GM19023 (cell line): ENCODE data around the gene EEF1A2.

ENCODE experiments used
- ATAC-seq: cut with Tn5 transposase; IDR thresholded peaks from one replicate; pipeline ENCODE4 v1.9.1; 2021; ENCODE audit warnings: mild to moderate bottlenecking, moderate library complexity; ENCODE audit not compliant: unreplicated experiment

EEF1A2 gene

DNA sequence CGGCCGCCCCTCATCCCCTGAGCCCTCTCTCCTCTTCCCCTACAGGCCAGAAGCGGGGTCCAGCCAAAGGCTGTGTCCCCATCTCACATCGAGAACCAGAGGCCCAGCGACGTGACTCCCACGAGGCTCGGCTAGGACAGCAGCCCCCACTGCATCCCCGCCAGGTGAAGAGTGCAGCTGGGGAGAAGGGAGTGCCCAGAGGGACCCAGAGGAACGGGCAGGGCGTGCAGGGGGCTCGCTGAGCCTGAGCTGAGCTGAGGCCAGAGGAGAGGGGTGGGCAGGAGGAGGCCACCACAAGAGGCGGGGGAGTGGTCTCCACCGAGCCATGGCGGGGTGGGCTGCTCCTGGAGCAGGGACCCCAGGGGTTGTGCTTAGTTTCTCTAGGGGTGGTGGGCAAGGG lies 59.0 kb downstream of the EEF1A2 start:
- ATAC-seq = no peak

DNA sequence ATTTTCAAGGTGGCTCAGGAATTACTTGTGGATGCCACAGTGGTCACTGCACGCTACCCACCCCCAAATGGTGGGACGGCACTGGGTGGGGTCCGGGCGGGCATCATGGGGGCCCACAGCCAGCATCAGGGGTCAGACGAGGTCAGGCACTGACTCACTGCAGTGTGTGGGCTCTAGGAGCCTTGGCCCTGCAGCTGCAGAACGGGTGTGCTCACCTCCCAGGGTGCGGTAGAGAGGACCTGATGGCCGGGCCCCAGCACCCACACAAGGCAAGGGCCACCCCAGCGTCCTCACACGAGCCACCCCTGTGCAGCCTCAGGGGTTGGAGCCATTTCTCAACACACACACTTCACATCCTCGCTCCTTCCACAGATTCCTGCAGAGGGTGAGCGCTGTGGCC lies 60.8 kb downstream of the EEF1A2 start:
- ATAC-seq = no peak
